NCI-H2196 (cell line): ENCODE measurements around the gene XPC.
"Not testable (repeated sequence)": the region's sequence is repeated elsewhere in the genome, so short reads cannot be mapped to it uniquely, and the experiment has no call there.

Source experiments
- DNase-seq: peaks from one replicate; lab custom pipeline; 2025; ENCODE audit not compliant: unreplicated experiment; lab: John Stamatoyannopoulos, UW

Gene XPC

DNA sequence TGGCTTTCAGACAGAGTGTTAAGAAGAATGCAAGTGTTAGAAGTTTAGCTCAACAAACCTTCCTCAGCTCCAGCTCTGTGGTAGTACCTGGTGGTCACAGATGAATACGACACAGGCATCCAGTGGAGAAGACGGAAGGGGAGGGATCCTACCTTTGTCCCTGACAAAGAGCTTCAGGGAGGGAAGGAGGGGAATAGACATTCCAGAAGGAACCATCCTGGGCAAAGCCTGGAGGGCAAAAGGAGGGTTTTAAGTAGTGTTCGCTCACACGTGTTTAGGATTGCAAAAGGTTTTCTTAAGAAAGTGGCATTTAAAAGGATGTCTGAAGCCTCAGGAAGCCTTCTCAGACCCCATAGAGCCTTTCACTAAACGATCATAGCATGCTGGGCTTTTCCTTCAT, 56.5 kb downstream of the XPC start:
- no peak for DNase-seq

DNA sequence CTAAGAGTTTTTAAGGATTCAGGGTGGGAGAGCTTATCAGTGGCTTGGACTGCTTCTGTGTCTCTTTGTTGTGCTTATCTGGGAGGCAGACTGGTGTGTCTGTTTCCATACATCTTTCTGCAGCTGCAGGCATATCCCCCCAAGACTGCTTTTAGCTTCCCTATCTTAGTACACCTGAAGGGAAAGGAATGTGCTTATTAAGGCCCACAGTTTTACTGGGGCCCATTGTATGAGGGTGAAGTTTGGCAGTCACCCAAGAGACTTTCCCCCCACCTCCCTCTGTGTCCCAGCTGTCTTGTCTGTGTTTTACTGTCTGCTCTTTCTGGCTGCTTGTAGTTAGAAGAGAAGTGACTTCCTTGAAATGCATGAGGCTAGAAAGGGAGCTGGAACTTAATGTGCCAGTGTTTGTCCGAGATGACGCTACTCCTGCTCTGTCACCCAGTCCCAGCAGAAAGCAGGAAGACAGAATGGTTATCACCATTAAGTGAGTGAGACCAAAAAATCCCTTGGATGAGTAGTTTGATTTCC, 57.4 kb downstream of the XPC start:
- not testable (repeated sequence) for DNase-seq

DNA sequence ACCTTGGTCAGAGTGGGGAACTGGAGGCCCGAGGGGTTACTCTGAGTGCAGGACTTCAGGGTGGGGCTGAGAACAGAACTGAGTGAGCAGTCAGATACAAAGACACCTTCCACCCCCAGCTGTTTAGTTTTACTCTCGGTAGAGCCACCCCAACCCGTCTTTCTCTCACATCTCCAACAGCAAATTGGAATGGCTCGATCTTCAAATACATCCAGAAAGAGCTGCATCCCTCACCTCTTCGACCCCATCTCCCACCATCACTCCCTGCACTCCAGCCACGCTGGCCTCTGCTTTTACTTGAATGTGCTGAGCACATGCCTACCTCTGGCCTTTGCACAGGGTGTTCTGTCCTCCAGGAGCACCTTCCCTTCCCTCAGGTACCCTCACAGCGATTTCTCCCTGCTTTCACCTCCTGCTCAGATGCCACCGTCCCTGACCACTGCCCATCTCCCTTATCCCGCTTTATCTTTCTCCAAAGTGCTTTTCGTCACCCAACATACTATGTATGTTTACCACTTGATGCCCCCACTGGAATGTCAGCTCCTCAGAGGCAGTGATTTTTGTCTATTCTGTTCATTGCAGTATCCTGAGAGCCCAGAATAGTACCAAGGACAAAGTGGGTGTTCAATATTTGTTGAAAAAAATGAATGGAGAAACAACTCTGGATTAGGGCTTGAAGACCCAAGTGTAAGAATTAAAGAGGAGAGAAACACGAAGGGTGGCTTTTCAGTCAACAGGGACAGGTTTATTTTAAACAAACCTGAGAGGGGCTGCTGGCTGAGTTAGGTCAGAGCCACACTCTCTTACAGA, 58.1 kb downstream of the XPC start:
- DNase-seq = no peak

DNA sequence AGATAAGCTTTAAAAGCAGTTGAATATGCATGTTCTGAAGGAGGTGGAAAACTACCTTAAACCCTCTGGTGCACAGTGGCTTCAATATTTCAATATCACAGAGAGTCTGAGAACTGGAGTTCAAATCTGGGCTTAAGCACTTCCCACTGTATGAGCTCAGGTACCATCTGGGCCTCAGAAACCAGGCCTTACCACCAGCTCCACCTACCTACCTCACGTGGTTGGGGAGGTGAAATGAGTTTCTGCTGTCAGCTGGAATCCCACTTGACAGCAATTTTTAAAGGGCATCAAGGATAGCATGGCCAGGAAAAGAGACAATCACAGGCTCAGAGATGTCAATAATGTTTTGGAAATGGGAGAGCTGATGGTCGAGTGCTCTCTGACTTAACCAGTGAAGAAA, 58.8 kb downstream of the XPC start:
- no peak for DNase-seq

DNA sequence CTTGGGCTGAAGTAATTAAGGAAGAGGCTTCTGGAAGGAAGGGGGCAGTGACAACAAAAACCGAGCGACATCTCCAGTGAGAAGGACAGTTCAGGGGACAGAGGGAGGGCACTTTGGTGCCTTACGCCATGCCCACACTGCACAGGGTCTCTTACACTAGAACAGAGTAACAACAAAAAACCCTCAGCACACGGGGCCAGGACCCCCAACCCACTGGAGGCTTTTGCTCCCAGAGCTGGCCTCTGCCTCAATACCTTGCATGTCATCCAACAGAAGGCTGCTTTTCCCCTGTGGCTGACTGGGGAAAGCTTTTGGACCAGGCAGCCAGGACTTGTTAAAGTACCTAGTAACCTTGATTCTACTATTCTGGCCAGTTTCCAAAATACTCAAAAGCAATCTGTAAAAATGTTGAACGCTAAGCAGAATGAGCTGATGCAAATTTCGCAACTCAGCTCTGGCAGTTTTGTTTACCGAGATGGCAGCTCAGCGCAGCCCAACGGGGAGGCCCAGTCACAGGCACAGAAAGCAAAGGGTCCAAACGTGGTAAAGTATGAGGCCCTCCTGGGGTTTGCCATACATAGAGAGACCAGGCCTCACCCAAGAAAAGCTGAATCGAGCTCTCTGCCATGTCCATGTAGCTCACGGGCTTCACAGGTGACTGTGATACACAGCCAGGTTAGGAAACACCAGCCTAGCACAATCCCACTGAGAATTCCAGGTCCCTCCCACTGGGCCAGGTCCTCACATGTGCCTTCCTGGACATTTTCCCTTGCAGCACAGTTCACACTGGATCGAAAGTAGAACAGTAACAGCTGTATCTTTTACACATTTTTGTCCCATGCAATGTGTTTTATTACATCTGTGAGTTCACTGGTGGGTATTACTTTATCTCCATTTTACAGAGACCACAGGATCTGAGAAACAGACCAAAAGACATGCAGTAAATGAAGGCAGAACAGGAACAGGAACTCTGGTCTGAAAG, 59.7 kb downstream of the XPC start:
- DNase-seq = peak; percentile 17

DNA sequence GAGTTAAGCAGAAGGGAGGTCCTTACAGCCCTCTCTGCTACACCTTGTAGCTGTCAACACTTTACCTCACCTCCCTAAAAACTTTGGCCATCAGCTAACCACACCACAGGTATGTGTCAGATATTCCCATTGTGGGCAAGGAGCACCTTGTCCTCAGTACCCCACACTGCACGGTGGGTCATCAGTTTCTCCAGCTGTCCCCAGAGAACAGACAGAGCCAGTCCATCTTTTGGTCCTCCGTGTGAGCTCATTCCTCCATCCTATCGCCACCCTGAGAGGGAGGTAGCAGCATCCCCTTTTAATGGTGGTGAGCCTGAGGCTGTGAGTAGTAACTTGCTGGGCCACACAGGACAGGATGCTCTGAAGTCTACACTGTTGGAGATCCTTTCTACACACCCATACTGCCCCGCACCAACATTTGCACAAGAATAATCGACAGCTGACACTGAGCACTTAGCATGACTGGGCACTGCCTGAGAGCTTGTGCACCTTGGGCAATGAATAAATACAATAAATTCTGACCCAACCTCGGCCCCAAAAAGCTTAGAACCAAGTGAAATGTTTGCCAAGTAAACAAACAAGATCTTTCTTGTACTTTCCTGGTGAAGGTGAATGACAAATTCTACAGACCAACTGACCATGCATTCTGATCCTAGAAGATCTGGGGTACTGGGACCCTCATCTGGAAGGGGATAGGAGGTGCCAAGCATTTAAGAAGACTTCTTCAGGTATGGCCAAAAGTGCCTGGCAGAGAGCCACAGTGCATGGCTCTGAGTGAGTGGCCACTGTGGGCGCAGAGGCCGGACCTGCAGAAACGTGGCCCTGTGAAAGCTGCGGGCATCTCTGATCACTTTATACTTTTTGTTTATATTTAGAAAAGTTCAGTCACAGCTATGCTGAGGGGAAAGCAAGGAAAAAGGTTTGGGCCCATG, 60.7 kb downstream of the XPC start:
- DNase-seq = no peak

DNA sequence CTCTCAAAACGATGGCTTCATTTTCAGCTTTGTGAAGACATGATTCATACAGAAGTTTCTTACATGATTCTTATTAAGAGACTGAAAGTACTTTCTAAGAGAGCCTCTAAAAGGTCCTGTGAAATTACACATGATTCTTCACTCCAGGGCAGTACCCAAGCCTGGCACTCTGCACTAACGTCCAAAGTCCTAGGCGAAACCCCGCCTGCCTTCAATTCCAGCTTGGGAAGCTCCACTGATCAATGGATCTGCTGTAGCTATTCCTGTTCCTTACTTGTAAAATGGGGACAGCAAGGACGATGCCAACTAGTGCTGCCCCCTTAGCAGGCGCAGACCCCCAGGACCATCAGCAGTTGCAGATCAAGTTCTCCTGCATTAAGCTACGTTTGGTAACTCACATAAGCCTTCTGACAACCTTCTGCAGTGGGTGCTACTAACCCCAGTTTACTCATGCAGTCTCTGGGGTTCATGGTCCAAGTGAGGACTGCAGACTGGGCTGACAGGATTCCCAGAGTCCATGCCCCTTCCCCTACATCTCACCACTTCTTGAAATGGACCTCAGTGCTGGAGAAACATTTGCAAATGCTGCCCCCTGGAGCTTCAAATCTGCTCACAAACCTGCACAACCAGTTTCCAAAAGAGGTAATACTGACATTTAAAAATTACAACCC, 64.3 kb downstream of the XPC start:
- DNase-seq = no peak

DNA sequence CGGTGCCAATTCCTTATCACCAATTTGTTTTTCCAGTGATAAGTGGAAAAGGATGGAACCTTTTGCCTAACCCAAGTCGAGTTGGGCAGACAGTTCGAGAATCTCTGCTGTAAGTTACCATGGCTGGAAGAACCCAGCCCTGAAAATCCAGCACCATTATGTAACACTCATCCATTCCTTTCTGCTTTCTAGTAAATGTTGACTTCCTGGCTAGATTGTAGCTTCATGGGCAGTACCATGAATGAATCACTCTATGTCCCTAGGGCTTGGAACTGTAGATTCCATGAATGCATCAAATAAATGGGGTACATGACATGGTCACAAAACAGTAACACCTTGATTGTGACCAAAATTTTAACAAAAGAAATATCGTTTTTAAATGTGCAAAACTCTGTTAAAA, 67.7 kb downstream of the XPC start:
- no peak for DNase-seq

DNA sequence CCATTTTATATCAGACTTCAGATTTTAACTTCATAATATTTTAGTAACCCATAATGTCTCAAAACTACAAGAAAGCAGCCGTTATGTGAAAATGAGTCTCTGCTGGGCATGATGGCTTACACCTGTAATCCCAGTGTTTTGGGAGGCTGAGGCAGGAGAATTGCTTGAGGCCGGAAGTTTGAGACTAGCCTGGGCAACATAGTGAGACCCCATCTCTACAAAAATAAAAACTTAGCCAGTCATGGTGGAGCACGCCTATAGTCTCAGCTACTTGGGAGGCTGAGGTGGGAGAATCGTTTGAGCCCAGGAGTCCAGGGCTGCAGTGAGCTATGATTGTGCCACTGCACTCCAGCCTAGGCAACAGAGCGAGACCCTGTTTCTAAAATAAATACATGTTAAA, 68.6 kb downstream of the XPC start:
- DNase-seq = not testable (repeated sequence)

DNA sequence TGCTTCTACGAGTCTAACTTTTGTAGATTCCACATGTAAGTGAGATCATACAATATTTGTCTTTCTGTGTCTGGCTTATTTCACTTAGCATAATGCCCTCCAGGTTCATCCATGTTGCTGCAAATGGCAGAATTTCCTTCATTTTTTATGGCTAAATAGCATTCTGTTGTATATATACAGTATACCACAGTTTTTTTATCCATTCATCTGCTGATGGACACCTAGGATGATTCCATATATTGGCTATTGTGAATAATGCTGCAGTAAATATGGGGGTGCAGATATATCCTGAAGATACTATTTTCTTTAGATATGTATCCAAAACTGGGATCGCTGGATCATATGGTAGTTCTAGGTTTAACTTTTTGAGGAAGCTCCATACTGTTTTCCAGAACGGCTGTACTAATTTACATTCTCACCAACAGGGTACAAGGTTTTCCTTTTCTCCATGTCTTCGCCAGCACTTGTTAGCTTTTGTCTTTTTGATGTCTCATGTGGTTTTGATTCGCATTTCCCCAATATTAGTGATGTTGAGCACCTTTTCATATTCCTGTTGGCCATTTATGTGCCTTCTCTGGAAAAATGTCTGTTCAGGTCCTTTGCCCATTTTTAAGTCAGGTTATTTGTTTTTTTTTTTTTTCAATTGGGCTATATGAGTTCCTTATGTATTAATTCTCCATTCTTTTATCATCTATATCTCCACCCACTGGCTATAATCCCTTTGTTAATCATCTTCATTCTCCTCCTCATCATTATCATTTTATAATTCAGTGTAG, 80.6 kb downstream of the XPC start:
- DNase-seq = no peak

DNA sequence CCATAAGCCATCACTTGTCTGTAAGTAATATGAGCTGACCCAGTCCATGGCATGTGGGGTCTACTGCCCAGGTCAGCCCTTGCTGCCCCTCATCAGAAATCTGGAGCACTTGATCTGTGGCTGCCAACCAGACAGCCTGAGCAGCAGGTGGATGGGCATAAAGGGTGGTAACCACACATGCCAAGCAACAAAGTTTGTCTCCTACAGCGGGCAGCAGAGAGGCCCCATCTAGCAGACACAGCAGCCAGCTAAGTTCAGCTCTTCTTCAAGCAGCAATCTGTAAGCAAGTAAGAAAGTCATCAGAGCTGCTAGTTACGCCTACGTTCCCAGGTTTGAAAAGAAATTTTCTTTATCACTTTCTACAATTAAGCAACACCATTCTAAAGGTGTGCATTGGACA, 81.7 kb downstream of the XPC start:
- no peak for DNase-seq
